ENCODE data around the gene SLC2A9.

SLC2A9 gene

GRCh38 chr4:10020871-10021652, at the start of gene SLC2A9:
TSS of gene SLC2A9 (minus strand) at chr4:10021497. CDS start at chr4:10021429, 68 bp downstream.
- DNase-seq (ENCODE audit: low read depth) = no peak

- no peak for DNase-seq (ENCODE audit: low read depth)
These were observed 47.9 kb upstream of the SLC2A9 start for GRCh38 chr4:10069075-10069642.

- no peak for DNase-seq (ENCODE audit: low read depth)
These were observed 45.7 kb upstream of the SLC2A9 start for GRCh38 chr4:10066670-10067651.

GRCh38 chr4:10066206-10066605, 44.9 kb upstream of the SLC2A9 start:
- DNase-seq (ENCODE audit: low read depth) = no peak

- DNase-seq (ENCODE audit: low read depth) = no peak
These were observed 42.4 kb upstream of the SLC2A9 start for GRCh38 chr4:10063544-10064300.

GRCh38 chr4:10061650-10062415, 40.5 kb upstream of the SLC2A9 start:
- no peak for DNase-seq (ENCODE audit: low read depth)

GRCh38 chr4:10058371-10058770, 37.1 kb upstream of the SLC2A9 start:
- DNase-seq (ENCODE audit: low read depth) = no peak

GRCh38 chr4:10057023-10057395, 35.7 kb upstream of the SLC2A9 start:
- DNase-seq (ENCODE audit: low read depth) = no peak

- DNase-seq (ENCODE audit: low read depth) = no peak
These were observed 35.2 kb upstream of the SLC2A9 start for GRCh38 chr4:10056334-10057022.

GRCh38 chr4:10055871-10056270, 34.6 kb upstream of the SLC2A9 start:
- no peak for DNase-seq (ENCODE audit: low read depth)

GRCh38 chr4:10054571-10055041, 33.3 kb upstream of the SLC2A9 start:
- DNase-seq (ENCODE audit: low read depth) = no peak

- DNase-seq (ENCODE audit: low read depth) = no peak
These were observed 32.5 kb upstream of the SLC2A9 start for GRCh38 chr4:10053635-10054453.

- DNase-seq (ENCODE audit: low read depth) = no peak
These were observed 30.3 kb upstream of the SLC2A9 start for GRCh38 chr4:10051517-10052135.

GRCh38 chr4:10050721-10051120, 29.4 kb upstream of the SLC2A9 start:
- DNase-seq (ENCODE audit: low read depth) = no peak

- DNase-seq (ENCODE audit: low read depth) = no peak
These were observed 29.0 kb upstream of the SLC2A9 start for GRCh38 chr4:10050261-10050661.

- no peak for DNase-seq (ENCODE audit: low read depth)
These were observed 27.8 kb upstream of the SLC2A9 start for GRCh38 chr4:10048941-10049697.

- no peak for DNase-seq (ENCODE audit: low read depth)
These were observed 26.7 kb upstream of the SLC2A9 start for GRCh38 chr4:10047967-10048366.

- DNase-seq (ENCODE audit: low read depth) = no peak
These were observed 25.2 kb upstream of the SLC2A9 start for GRCh38 chr4:10046471-10046870.

Data from activated T-helper 9 cell treated with anti-CD3 and anti-CD28 coated beads, Interleukin-2, amount 50 U/mL, for 16 hours (primary cell).